Activated CD4-positive, alpha-beta T cell treated with anti-CD3 and anti-CD28 coated beads for 36 hours (primary cell): ENCODE results near the gene CAMTA1. TPM values are rescaled to one million over a fixed set of nuclear protein-coding genes. Genes with fewer than 3 reads are reported as not detected.

Experiments
- ATAC-seq: fragments of 200-7000 bp; cut with Tn5 transposase; one replicate; pipeline ENCODE4 v1.10.0; 2021; ENCODE audit warnings: mild to moderate bottlenecking, moderate library complexity
- CTCF ChIA-PET: fragments of 350-600 bp; sonication (Branson Sonifier 250); formaldehyde crosslinking; loops from one replicate; lab custom pipeline; 2021; ENCODE audit warnings: antibody characterized with exemption; lab: Charles Lee
- POLR2A ChIA-PET: fragments of 350-600 bp; sonication (Branson Sonifier 250); formaldehyde crosslinking; loops from one replicate; lab custom pipeline; 2021; ENCODE audit warnings: antibody characterized with exemption, inconsistent platforms; lab: Charles Lee
- DNase-seq: peaks from one replicate; pipeline ENCODE4 v3.0.0-alpha.2; 2020
- H3K27ac Mint-ChIP-seq: one replicate; pipeline ENCODE4 v1.8.0; 2021; ENCODE audit warnings: mixed read lengths
- H3K27me3 Mint-ChIP-seq: one replicate; pipeline ENCODE4 v1.8.0; 2021; ENCODE audit warnings: mixed read lengths
- H3K36me3 Mint-ChIP-seq: one replicate; pipeline ENCODE4 v1.8.0; 2021; ENCODE audit warnings: low read depth, mixed read lengths
- H3K4me1 Mint-ChIP-seq: one replicate; pipeline ENCODE4 v1.8.0; 2021; ENCODE audit warnings: mixed read lengths
- H3K4me3 Mint-ChIP-seq: one replicate; pipeline ENCODE4 v1.8.0; 2021; ENCODE audit warnings: mild to moderate bottlenecking, moderate library complexity, mixed read lengths
- H3K9me3 Mint-ChIP-seq: one replicate; pipeline ENCODE4 v1.8.0; 2021; ENCODE audit warnings: low read depth, mixed read lengths
- intact Hi-C, 2 experiments: fragments of 100-400 bp; cut with DNase I in 1 of 2; cut with micrococcal nuclease in 1 of 2; formaldehyde crosslinking; loops; one replicate each; pipeline versions ENCODE4 v1.14.2 to v1.15.1; 2022 to 2024; cut with DNase I, micrococcal nuclease
- total RNA-seq, 2 experiments: library from RNA; stranded (reverse); gene quantifications; one replicate each; pipeline ENCODE4 v1.2.3, GENCODE V29; 2021

The CAMTA1 gene
- total RNA-seq, 2 experiments from 2014 or later = 62.3 to 76.7 TPM

- intact Hi-C loops = no loop called here
- no peak for DNase-seq
- ChIA-PET POLR2A (no interaction called here), CTCF (interaction anchor here (0.8 to 5.8 kb wide), 3 partner anchors 35 to 100 kb away, joined by 3 to 25 read pairs (median 4); no protein-coding TSS in a partner anchor)
- H3K9me3 Mint-ChIP-seq = no peaks in the 10 kb centered on the region
- H3K4me1 Mint-ChIP-seq = no peaks in the 10 kb centered on the region
- ATAC-seq = no peak
- H3K27ac Mint-ChIP-seq = no peak overlapping the region
- peaks cover 3% of the 10 kb centered on the region for H3K27me3 Mint-ChIP-seq
- H3K36me3 Mint-ChIP-seq = no peaks in the 10 kb centered on the region
- no peak overlapping the region for H3K4me3 Mint-ChIP-seq
Observed at GRCh38 chr1:7674972-7675371, 889.7 kb downstream of the CAMTA1 start.

GRCh38 chr1:7675431-7676273 is 890.4 kb downstream of the CAMTA1 start:
- ATAC-seq = no peak
- DNase-seq = no peak
- Mint-ChIP-seq H3K36me3 (no peaks in the 10 kb centered on the region), H3K27ac (no peak overlapping the region), H3K4me1 (no peaks in the 10 kb centered on the region), H3K27me3 (peaks cover 2% of the 10 kb centered on the region), H3K9me3 (no peaks in the 10 kb centered on the region), H3K4me3 (no peak overlapping the region)
- intact Hi-C loops = no loop called here
- POLR2A ChIA-PET = no interaction called here
- CTCF ChIA-PET = interaction anchor here (1.2 to 5.8 kb wide), 4 partner anchors 7 to 77 kb away, joined by 3 to 32 read pairs (median 15); no protein-coding TSS in a partner anchor

GRCh38 chr1:7676274-7676945 is 891.2 kb downstream of the CAMTA1 start:
- Mint-ChIP-seq H3K36me3 (no peaks in the 10 kb centered on the region), H3K4me1 (no peaks in the 10 kb centered on the region), H3K9me3 (no peaks in the 10 kb centered on the region), H3K27me3 (peaks cover 2% of the 10 kb centered on the region), H3K4me3 (no peak overlapping the region), H3K27ac (no peak overlapping the region)
- intact Hi-C loops = no loop called here
- POLR2A ChIA-PET = no interaction called here
- DNase-seq (no peak), ATAC-seq (no peak)
- CTCF ChIA-PET = interaction anchor here (1.7 to 5.8 kb wide), 3 partner anchors 8 to 76 kb away, joined by 5 to 32 read pairs (median 25); no protein-coding TSS in a partner anchor

GRCh38 chr1:7677111-7677510 is 891.9 kb downstream of the CAMTA1 start:
- intact Hi-C loops = no loop called here
- POLR2A ChIA-PET = no interaction called here
- Mint-ChIP-seq H3K27me3 (peaks cover 2% of the 10 kb centered on the region), H3K4me3 (no peak overlapping the region), H3K4me1 (no peaks in the 10 kb centered on the region), H3K27ac (no peak overlapping the region), H3K9me3 (no peaks in the 10 kb centered on the region), H3K36me3 (no peaks in the 10 kb centered on the region)
- DNase-seq (no peak), ATAC-seq (no peak)
- CTCF ChIA-PET = interaction anchor here (1.7 to 5.8 kb wide), 3 partner anchors 9 to 76 kb away, joined by 5 to 32 read pairs (median 25); no protein-coding TSS in a partner anchor

GRCh38 chr1:7677815-7678214 is 892.6 kb downstream of the CAMTA1 start:
- no peak overlapping the region for H3K27ac Mint-ChIP-seq
- no peaks in the 10 kb centered on the region for H3K27me3 Mint-ChIP-seq
- ATAC-seq (no peak), DNase-seq (no peak)
- H3K4me3 Mint-ChIP-seq = no peak overlapping the region
- intact Hi-C loops = no loop called here
- H3K4me1 Mint-ChIP-seq = no peaks in the 10 kb centered on the region
- ChIA-PET POLR2A (no interaction called here), CTCF (interaction anchor here (3.6 to 3.9 kb wide), 2 partner anchors 9 to 75 kb away, joined by 21 to 32 read pairs; no protein-coding TSS in a partner anchor)
- H3K9me3 Mint-ChIP-seq = no peaks in the 10 kb centered on the region
- H3K36me3 Mint-ChIP-seq = no peaks in the 10 kb centered on the region

- DNase-seq (no peak), ATAC-seq (no peak)
- intact Hi-C loops = no loop called here
- Mint-ChIP-seq H3K36me3 (no peaks in the 10 kb centered on the region), H3K27ac (no peak overlapping the region), H3K27me3 (no peaks in the 10 kb centered on the region), H3K9me3 (no peaks in the 10 kb centered on the region), H3K4me1 (no peaks in the 10 kb centered on the region), H3K4me3 (no peak overlapping the region)
- POLR2A ChIA-PET = interaction anchor here (1.4 kb wide), 1 partner anchor 74 kb away, joined by 3 read pairs; no protein-coding TSS in a partner anchor
- CTCF ChIA-PET = interaction anchor here (1.0 to 3.9 kb wide), 4 partner anchors 8 to 74 kb away, joined by 3 to 32 read pairs (median 13); no protein-coding TSS in a partner anchor
Observed at GRCh38 chr1:7678491-7679158, 893.4 kb downstream of the CAMTA1 start.

GRCh38 chr1:7679159-7679872 is 894.1 kb downstream of the CAMTA1 start:
- Mint-ChIP-seq H3K4me1 (no peaks in the 10 kb centered on the region), H3K9me3 (no peaks in the 10 kb centered on the region), H3K4me3 (peak overlapping the region; percentile 48), H3K27me3 (no peaks in the 10 kb centered on the region), H3K36me3 (no peaks in the 10 kb centered on the region), H3K27ac (no peak overlapping the region)
- ChIA-PET CTCF (interaction anchor here (0.5 to 3.9 kb wide), 7 partner anchors 9 to 599 kb away, joined by 3 to 32 read pairs (median 3); no protein-coding TSS in a partner anchor), POLR2A (interaction anchor here (0.5 to 1.4 kb wide), 3 partner anchors 73 to 265 kb away, joined by 3 read pairs; no protein-coding TSS in a partner anchor)
- ATAC-seq (no peak), DNase-seq (no peak)
- intact Hi-C loops = no loop called here

- ATAC-seq (no peak), DNase-seq (no peak)
- Mint-ChIP-seq H3K27me3 (no peaks in the 10 kb centered on the region), H3K36me3 (no peaks in the 10 kb centered on the region), H3K27ac (no peak overlapping the region), H3K4me3 (peak overlapping the region; percentile 48), H3K4me1 (no peaks in the 10 kb centered on the region), H3K9me3 (no peaks in the 10 kb centered on the region)
- intact Hi-C loops = loop anchor here in 1 of 2 experiments (1.0 kb wide), 1 partner anchor 24 kb away; no protein-coding TSS in a partner anchor
- ChIA-PET CTCF (interaction anchor here (0.5 to 3.9 kb wide), 7 partner anchors 9 to 600 kb away, joined by 3 to 32 read pairs (median 3); no protein-coding TSS in a partner anchor), POLR2A (interaction anchor here (0.5 to 1.4 kb wide), 3 partner anchors 73 to 264 kb away, joined by 3 read pairs; no protein-coding TSS in a partner anchor)
Observed at GRCh38 chr1:7679873-7680206, 894.6 kb downstream of the CAMTA1 start.

GRCh38 chr1:7680207-7680954 is 895.1 kb downstream of the CAMTA1 start:
- intact Hi-C loops = loop anchor here in 1 of 2 experiments (1.0 kb wide), 1 partner anchor 24 kb away; no protein-coding TSS in a partner anchor
- peak; percentile 59 for DNase-seq
- CTCF ChIA-PET = interaction anchor here (0.5 to 3.6 kb wide), 6 partner anchors 11 to 371 kb away, joined by 3 to 21 read pairs (median 4); no protein-coding TSS in a partner anchor

GRCh38 chr1:7680955-7681268 is 895.7 kb downstream of the CAMTA1 start:
- H3K4me1 Mint-ChIP-seq = no peaks in the 10 kb centered on the region
- intact Hi-C loops = loop anchor here in 1 of 2 experiments (1.0 kb wide), 1 partner anchor 23 kb away; no protein-coding TSS in a partner anchor
- no peaks in the 10 kb centered on the region for H3K9me3 Mint-ChIP-seq
- no peaks in the 10 kb centered on the region for H3K27me3 Mint-ChIP-seq
- POLR2A ChIA-PET = interaction anchor here (0.6 kb wide), 1 partner anchor 11 kb away, joined by 3 read pairs; no protein-coding TSS in a partner anchor
- H3K36me3 Mint-ChIP-seq = no peaks in the 10 kb centered on the region
- DNase-seq = no peak
- no peak overlapping the region for H3K27ac Mint-ChIP-seq
- H3K4me3 Mint-ChIP-seq = peak overlapping the region; percentile 62
- ATAC-seq = no peak
- CTCF ChIA-PET = interaction anchor here (1.0 to 3.6 kb wide), 3 partner anchors 12 to 71 kb away, joined by 3 to 21 read pairs (median 16); no protein-coding TSS in a partner anchor

More at GRCh38 chr1:7680207-7680954, 895.1 kb downstream of the CAMTA1 start:
- H3K27me3 Mint-ChIP-seq = no peaks in the 10 kb centered on the region
- H3K36me3 Mint-ChIP-seq = no peaks in the 10 kb centered on the region
- no peaks in the 10 kb centered on the region for H3K9me3 Mint-ChIP-seq
- POLR2A ChIA-PET = interaction anchor here (0.5 to 1.4 kb wide), 3 partner anchors 72 to 264 kb away, joined by 3 read pairs; no protein-coding TSS in a partner anchor
- H3K27ac Mint-ChIP-seq = no peak overlapping the region
- peak; percentile 67 for ATAC-seq
- peak overlapping the region; percentile 62 for H3K4me3 Mint-ChIP-seq
- no peaks in the 10 kb centered on the region for H3K4me1 Mint-ChIP-seq
